Measurements from ENCODE around the gene ZNF471.

The ZNF471 gene

DNA sequence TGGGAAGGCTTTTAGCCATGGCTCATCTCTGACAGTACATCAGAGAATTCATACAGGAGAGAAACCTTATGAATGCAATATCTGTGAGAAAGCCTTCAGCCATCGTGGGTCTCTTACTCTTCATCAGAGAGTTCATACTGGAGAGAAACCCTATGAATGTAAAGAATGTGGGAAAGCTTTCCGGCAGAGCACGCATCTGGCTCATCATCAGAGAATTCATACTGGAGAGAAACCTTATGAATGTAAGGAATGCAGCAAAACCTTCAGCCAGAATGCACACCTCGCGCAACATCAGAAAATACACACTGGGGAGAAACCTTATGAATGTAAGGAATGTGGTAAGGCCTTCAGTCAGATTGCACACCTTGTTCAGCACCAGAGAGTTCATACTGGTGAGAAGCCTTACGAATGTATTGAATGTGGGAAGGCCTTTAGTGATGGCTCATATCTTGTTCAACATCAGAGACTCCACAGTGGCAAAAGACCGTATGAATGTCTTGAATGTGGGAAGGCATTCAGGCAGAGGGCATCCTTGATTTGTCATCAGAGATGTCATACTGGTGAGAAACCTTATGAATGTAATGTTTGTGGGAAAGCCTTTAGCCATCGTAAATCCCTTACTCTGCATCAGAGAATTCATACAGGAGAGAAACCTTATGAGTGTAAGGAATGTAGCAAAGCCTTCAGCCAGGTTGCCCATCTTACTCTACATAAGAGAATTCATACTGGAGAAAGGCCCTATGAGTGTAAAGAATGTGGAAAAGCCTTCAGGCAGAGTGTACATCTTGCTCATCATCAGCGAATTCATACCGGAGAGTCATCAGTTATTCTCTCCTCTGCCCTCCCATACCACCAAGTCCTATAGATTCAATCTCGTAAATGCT, 70.3 kb downstream of the ZNF471 start:
- DNase-seq = no peak

Measured in NK-92 treated with Interleukin-12 subunit alpha and Interleukin-12 subunit beta, amount 100 ng/mL, for 24 hours (cell line).